ENCODE results near the gene PID1. TPM values are rescaled to one million over a fixed set of nuclear protein-coding genes. Genes with fewer than 3 reads are reported as not detected.

PID1 gene
- total and polyA plus RNA-seq, 8 donors: 2.9 to 13.5 (median 4.7) TPM

DNA sequence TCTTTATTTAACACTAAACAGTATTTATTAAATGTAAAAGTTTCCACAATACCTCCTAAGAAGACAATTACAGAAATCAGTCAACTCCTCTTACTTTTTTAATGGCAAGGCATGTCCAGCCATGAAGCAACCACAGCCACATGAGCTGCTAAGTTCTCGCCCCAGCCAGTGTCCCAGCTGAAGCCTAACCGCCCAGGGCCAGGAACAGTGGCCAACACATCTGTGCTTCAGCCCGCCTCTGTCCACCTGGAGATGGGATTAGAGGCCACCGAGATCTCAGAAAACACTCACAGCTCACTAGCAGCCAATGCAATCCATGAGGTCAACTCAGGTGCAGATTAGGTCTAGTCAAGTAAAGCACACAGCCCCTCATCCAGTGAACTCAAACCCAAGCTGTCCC is 40.2 kb downstream of the PID1 start:
- intact Hi-C loops (cut with DNase I): no loop called here
- Histone ChIP-seq H3K4me3 (no peak overlapping the region), H3K36me3 (no peaks in the 10 kb centered on the region), H3K9me3 (no peaks in the 10 kb centered on the region), H3K27me3 (no peaks in the 10 kb centered on the region), H3K27ac (no peak overlapping the region), H3K4me1 (peaks cover 0 to 5% (median 0%) of the 10 kb centered on the region in 3 donors)
- DNase-seq (no peak), ATAC-seq (no peak), FAIRE-seq (no peak)
- TF ChIP-seq, protein P1, sequence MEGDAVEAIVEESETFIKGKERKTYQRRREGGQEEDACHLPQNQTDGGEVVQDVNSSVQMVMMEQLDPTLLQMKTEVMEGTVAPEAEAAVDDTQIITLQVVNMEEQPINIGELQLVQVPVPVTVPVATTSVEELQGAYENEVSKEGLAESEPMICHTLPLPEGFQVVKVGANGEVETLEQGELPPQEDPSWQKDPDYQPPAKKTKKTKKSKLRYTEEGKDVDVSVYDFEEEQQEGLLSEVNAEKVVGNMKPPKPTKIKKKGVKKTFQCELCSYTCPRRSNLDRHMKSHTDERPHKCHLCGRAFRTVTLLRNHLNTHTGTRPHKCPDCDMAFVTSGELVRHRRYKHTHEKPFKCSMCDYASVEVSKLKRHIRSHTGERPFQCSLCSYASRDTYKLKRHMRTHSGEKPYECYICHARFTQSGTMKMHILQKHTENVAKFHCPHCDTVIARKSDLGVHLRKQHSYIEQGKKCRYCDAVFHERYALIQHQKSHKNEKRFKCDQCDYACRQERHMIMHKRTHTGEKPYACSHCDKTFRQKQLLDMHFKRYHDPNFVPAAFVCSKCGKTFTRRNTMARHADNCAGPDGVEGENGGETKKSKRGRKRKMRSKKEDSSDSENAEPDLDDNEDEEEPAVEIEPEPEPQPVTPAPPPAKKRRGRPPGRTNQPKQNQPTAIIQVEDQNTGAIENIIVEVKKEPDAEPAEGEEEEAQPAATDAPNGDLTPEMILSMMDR (IDR thresholded peaks at IDR 0.05): no peak
- 72 to 97% methylated on average over 4 of the region's 4 CpGs for WGBS, 2 donors

- Histone ChIP-seq H3K9me3 (no peaks in the 10 kb centered on the region), H3K27me3 (no peaks in the 10 kb centered on the region), H3K4me1 (peaks cover 0 to 5% (median 0%) of the 10 kb centered on the region in 3 donors), H3K4me3 (no peak overlapping the region), H3K36me3 (no peaks in the 10 kb centered on the region), H3K27ac (no peak overlapping the region)
- DNase-seq (no peak), ATAC-seq (peak in 1 of 4 donors; percentile 35), FAIRE-seq (no peak)
- intact Hi-C loops (cut with DNase I): no loop called here
- TF ChIP-seq, protein P1 (IDR thresholded peaks at IDR 0.05): no peak
- 66 to 80% methylated on average over 2 of the region's 2 CpGs for WGBS, 2 donors
Observed at GRCh38 chr2:229230256-229230655, 40.8 kb downstream of the PID1 start.

DNA sequence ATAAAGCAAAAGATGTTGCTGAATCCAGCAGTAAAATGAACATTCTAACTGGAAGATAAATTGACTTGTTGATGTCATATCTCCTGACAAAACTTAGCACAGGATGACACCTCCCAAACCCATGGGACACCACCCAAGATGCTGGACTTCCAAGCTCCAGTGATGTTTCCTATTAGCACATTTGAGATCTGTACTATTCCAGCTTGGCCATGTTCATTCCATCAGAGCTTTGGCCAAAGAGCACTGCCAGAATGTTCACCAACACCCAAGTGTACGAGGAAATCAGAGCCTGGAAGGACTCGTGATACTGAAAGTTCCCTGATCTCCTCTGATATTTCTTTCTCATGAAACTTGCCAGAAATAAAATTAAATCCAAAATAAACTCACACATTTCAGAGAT is 44.7 kb downstream of the PID1 start:
- peak in 1 of 4 donors; percentile 19 for ATAC-seq
- H3K4me1 ChIP-seq: peaks cover 0 to 5% (median 0%) of the 10 kb centered on the region in 3 donors
- H3K27ac ChIP-seq: no peak overlapping the region
- no peaks in the 10 kb centered on the region for H3K36me3 ChIP-seq
- 87 to 92% methylated on average over 2 of the region's 2 CpGs for WGBS, 2 donors
- intact Hi-C loops (cut with DNase I): no loop called here
- H3K27me3 ChIP-seq: no peaks in the 10 kb centered on the region
- no peak for DNase-seq
- TF ChIP-seq, protein P1 (IDR thresholded peaks at IDR 0.05): no peak
- no peak overlapping the region for H3K4me3 ChIP-seq
- FAIRE-seq: no peak
- H3K9me3 ChIP-seq: no peaks in the 10 kb centered on the region

- no peak overlapping the region for H3K4me3 ChIP-seq
- H3K27ac ChIP-seq: no peak overlapping the region
- H3K27me3 ChIP-seq: no peaks in the 10 kb centered on the region
- ATAC-seq (no peak), DNase-seq (no peak), FAIRE-seq (no peak)
- 92 to 95% methylated on average over 1 of the region's 1 CpG for whole genome bisulfite sequencing, 2 donors
- no peaks in the 10 kb centered on the region for H3K4me1 ChIP-seq
- TF ChIP-seq, protein P1 (IDR thresholded peaks at IDR 0.05): no peak
- intact Hi-C loops (cut with DNase I): no loop called here
- no peaks in the 10 kb centered on the region for H3K9me3 ChIP-seq
- no peaks in the 10 kb centered on the region for H3K36me3 ChIP-seq
Observed at GRCh38 chr2:229223107-229223506, 48.0 kb downstream of the PID1 start.

GRCh38 chr2:229221641-229222040 is 49.4 kb downstream of the PID1 start:
- ATAC-seq: no peak
- WGBS, 2 donors: 79 to 83% methylated on average over 3 of the region's 3 CpGs
- FAIRE-seq: no peak

More at GRCh38 chr2:229221641-229222040, 49.4 kb downstream of the PID1 start:
- no peaks in the 10 kb centered on the region for H3K36me3 ChIP-seq
- no peaks in the 10 kb centered on the region for H3K4me1 ChIP-seq
- H3K27ac ChIP-seq: no peak overlapping the region
- intact Hi-C loops (cut with DNase I): no loop called here
- no peak overlapping the region for H3K4me3 ChIP-seq
- H3K27me3 ChIP-seq: no peaks in the 10 kb centered on the region
- DNase-seq: no peak
- TF ChIP-seq, protein P1 (IDR thresholded peaks at IDR 0.05): no peak
- H3K9me3 ChIP-seq: no peaks in the 10 kb centered on the region

Measured in pancreas (tissue), 10 donors.